Tibial nerve (tissue), 3 donors: Measurements from ENCODE around the gene DPM1.

Source experiments
- POLR2A ChIP-seq, 2 donors: fragments of 450-650 bp; IDR thresholded peaks; one replicate each; pipeline ENCODE4 v1.6.1; 2017; ENCODE audit warnings: antibody characterized with exemption in 2 of 2, mild to moderate bottlenecking in 2 of 2, moderate library complexity in 2 of 2
- TF ChIP-seq, protein P1 (sequence below), 5 experiments: fragments of 200-600 bp in 3 of 5; fragments of 450-650 bp in 2 of 5; sonication (generic) in 3 of 5; IDR thresholded peaks; one replicate each; pipeline ENCODE4 v1.5.1; 2016 to 2019; ENCODE audit warnings: antibody characterized with exemption in 5 of 5, mild to moderate bottlenecking in 3 of 5, moderate library complexity in 2 of 5

DNA sequence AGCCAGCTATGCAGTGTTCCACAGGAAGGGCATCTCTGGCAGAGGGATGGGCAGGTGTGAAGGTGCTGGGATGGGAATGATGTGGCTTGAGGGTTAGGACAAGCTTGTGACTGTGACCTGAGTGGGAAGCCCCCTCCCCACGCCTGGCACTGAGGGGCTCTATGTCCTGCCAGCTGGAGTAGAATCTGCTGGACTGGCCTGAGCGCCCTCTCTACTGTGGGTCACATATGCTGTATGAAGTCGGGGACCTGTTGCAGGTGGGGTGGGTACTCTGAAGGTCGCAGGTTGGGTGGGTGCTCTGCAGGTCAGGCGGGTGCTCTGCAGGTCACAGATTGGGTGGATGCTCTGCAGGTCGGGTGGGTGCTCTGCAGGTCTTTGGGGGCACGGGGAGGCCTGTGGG is 44.3 kb upstream of the DPM1 start:
- TF ChIP-seq, protein P1, sequence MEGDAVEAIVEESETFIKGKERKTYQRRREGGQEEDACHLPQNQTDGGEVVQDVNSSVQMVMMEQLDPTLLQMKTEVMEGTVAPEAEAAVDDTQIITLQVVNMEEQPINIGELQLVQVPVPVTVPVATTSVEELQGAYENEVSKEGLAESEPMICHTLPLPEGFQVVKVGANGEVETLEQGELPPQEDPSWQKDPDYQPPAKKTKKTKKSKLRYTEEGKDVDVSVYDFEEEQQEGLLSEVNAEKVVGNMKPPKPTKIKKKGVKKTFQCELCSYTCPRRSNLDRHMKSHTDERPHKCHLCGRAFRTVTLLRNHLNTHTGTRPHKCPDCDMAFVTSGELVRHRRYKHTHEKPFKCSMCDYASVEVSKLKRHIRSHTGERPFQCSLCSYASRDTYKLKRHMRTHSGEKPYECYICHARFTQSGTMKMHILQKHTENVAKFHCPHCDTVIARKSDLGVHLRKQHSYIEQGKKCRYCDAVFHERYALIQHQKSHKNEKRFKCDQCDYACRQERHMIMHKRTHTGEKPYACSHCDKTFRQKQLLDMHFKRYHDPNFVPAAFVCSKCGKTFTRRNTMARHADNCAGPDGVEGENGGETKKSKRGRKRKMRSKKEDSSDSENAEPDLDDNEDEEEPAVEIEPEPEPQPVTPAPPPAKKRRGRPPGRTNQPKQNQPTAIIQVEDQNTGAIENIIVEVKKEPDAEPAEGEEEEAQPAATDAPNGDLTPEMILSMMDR (IDR thresholded peaks at IDR 0.05), result no peak
- TF ChIP-seq POLR2A (IDR thresholded peaks at IDR 0.05), result no peak
